HG02852 (cell line): ENCODE measurements around the gene MEGF6.

ENCODE experiments used
- ATAC-seq: cut with Tn5 transposase; IDR thresholded peaks from one replicate; pipeline ENCODE4 v1.9.1; 2021; ENCODE audit warnings: mild to moderate bottlenecking, moderate library complexity; ENCODE audit not compliant: unreplicated experiment

MEGF6 gene

GRCh38 chr1:3522564-3523265 is 88.6 kb downstream of the MEGF6 start:
- no peak for ATAC-seq

- no peak for ATAC-seq
Observed at GRCh38 chr1:3522112-3522511, 89.2 kb downstream of the MEGF6 start.

- ATAC-seq, result no peak
Observed at GRCh38 chr1:3521426-3521825, 89.9 kb downstream of the MEGF6 start.

GRCh38 chr1:3520419-3521378 is 90.6 kb downstream of the MEGF6 start:
- no peak for ATAC-seq

GRCh38 chr1:3519301-3519885 is 91.9 kb downstream of the MEGF6 start:
- ATAC-seq, result no peak

GRCh38 chr1:3518756-3519155 is 92.6 kb downstream of the MEGF6 start:
- ATAC-seq, result no peak

GRCh38 chr1:3518256-3518655 is 93.1 kb downstream of the MEGF6 start:
- no peak for ATAC-seq

- no peak for ATAC-seq
Observed at GRCh38 chr1:3516911-3517675, 94.2 kb downstream of the MEGF6 start.

- ATAC-seq, result no peak
Observed at GRCh38 chr1:3516481-3516869, 94.8 kb downstream of the MEGF6 start.

GRCh38 chr1:3515774-3516480 is 95.4 kb downstream of the MEGF6 start:
- no peak for ATAC-seq

GRCh38 chr1:3515272-3515671 is 96.0 kb downstream of the MEGF6 start:
- ATAC-seq, result no peak

- no peak for ATAC-seq
Observed at GRCh38 chr1:3514404-3514803, 96.9 kb downstream of the MEGF6 start.

GRCh38 chr1:3511856-3512255 is 99.5 kb downstream of the MEGF6 start:
- no peak for ATAC-seq

GRCh38 chr1:3511306-3511705 is 100.0 kb downstream of the MEGF6 start:
- no peak for ATAC-seq

GRCh38 chr1:3510956-3511250 is 100.4 kb downstream of the MEGF6 start:
- ATAC-seq, result no peak

- ATAC-seq, result no peak
Observed at GRCh38 chr1:3510136-3510955, 101.0 kb downstream of the MEGF6 start.

- ATAC-seq, result no peak
Observed at GRCh38 chr1:3509721-3510120, 101.6 kb downstream of the MEGF6 start.

- no peak for ATAC-seq
Observed at GRCh38 chr1:3508757-3509415, 102.4 kb downstream of the MEGF6 start.

- no peak for ATAC-seq
Observed at GRCh38 chr1:3507636-3508275, 103.6 kb downstream of the MEGF6 start.
